IMR-90 (cell line): Measurements from ENCODE around the gene METTL14. TPM values are rescaled to one million over a fixed set of nuclear protein-coding genes. Genes with fewer than 3 reads are reported as not detected.
A peak's percentile ranks its signal among the peaks of the same experiment; 100 is the strongest.

ENCODE experiments used
- ATAC-seq: fragments of 200-7000 bp; cut with Tn5 transposase; 2 replicates; pipeline ENCODE4 v1.9.1; 2020; ENCODE audit warnings: low read depth, mild to moderate bottlenecking, moderate library complexity
- BruUV-seq: library from RNA; stranded (reverse); fragments of 400-500 nt; replicated peaks from 2 replicates; lab custom pipeline; 2021; lab: Mats Ljungman, UMichigan
- CTCF ChIA-PET: fragments of 300-600 bp; formaldehyde crosslinking; extraction: SDS; loops from one replicate; lab custom pipeline; 2021; ENCODE audit warnings: antibody characterized with exemption; lab: Yijun Ruan, JAX
- POLR2A ChIA-PET: fragments of 300-600 bp; sonication (Branson Sonifier 250); formaldehyde crosslinking; loops from one replicate; lab custom pipeline; 2022; ENCODE audit warnings: antibody characterized with exemption; ENCODE audit not compliant: unreplicated experiment; lab: Charles Lee
- DNase-seq: peaks from one replicate; pipeline ENCODE4 v3.0.0; 2013
- H2AFZ ChIP-seq: replicated peaks from 2 replicates; pipeline ENCODE3; 2013; ENCODE audit warnings: low read length, mild to moderate bottlenecking; ENCODE audit not compliant: poor library complexity
- H2AK5ac ChIP-seq: 2 replicates; pipeline ENCODE4 v1.6.1; 2013; ENCODE audit warnings: low read depth, low read length, inconsistent platforms
- H2AK9ac ChIP-seq: replicated peaks from 2 replicates; pipeline ENCODE3; 2013; ENCODE audit warnings: mild to moderate bottlenecking, low read depth, low read length, moderate library complexity; ENCODE audit not compliant: poor library complexity
- H2BK120ac ChIP-seq: 2 replicates; pipeline ENCODE4 v1.6.1; 2013; ENCODE audit warnings: low read depth, low read length, inconsistent platforms
- H2BK15ac ChIP-seq: 3 replicates; pipeline ENCODE4 v1.6.1; 2013; ENCODE audit warnings: low read depth, low read length, inconsistent platforms
- H2BK20ac ChIP-seq: 2 replicates; pipeline ENCODE4 v1.6.1; 2013; ENCODE audit warnings: low read depth, mild to moderate bottlenecking, inconsistent platforms, low read length, moderate library complexity
- H2BK5ac ChIP-seq: 2 replicates; pipeline ENCODE4 v1.6.1; 2013; ENCODE audit warnings: mild to moderate bottlenecking, low read depth, low read length, inconsistent platforms; ENCODE audit not compliant: poor library complexity, severe bottlenecking
- H3K14ac ChIP-seq: replicated peaks from 2 replicates; pipeline ENCODE4 v1.6.1; 2013; ENCODE audit warnings: low read depth, low read length, inconsistent platforms
- H3K18ac ChIP-seq: 2 replicates; pipeline ENCODE4 v1.6.1; 2013; ENCODE audit warnings: low read depth, low read length, control low read depth
- H3K23ac ChIP-seq: 2 replicates; pipeline ENCODE4 v1.6.1; 2013; ENCODE audit warnings: low read depth, low read length, inconsistent platforms
- H3K27ac ChIP-seq: 2 replicates; pipeline ENCODE4 v1.5.1; 2013; ENCODE audit warnings: mild to moderate bottlenecking, control low read depth, low read length; ENCODE audit not compliant: insufficient read depth
- H3K27me3 ChIP-seq: 2 replicates; pipeline ENCODE4 v1.6.1; 2013; ENCODE audit warnings: low read length; ENCODE audit not compliant: control insufficient read depth, insufficient read depth
- H3K36me3 ChIP-seq: 2 replicates; pipeline ENCODE4 v1.6.1; 2013; ENCODE audit warnings: low read length, mixed read lengths; ENCODE audit not compliant: control insufficient read depth, insufficient read depth
- H3K4ac ChIP-seq: 2 replicates; pipeline ENCODE4 v1.6.1; 2013; ENCODE audit warnings: low read depth, low read length, inconsistent platforms
- H3K4me1 ChIP-seq: 2 replicates; pipeline ENCODE4 v1.6.1; 2013; ENCODE audit warnings: low read length, mixed read lengths; ENCODE audit not compliant: control insufficient read depth, insufficient read depth
- H3K4me2 ChIP-seq: 2 replicates; pipeline ENCODE4 v1.6.1; 2013; ENCODE audit warnings: low read depth, mild to moderate bottlenecking, control low read depth, low read length, moderate library complexity
- H3K4me3 ChIP-seq: 2 replicates; pipeline ENCODE4 v1.5.1; 2013; ENCODE audit warnings: low read depth, mild to moderate bottlenecking, control low read depth, low read length, moderate library complexity; ENCODE audit not compliant: insufficient read depth
- H3K56ac ChIP-seq: 2 replicates; pipeline ENCODE4 v1.6.1; 2013; ENCODE audit warnings: low read length, inconsistent platforms; ENCODE audit not compliant: insufficient read depth; ENCODE audit errors: extremely low read depth
- H3K79me1 ChIP-seq, 2 experiments: 2 replicates each; pipeline ENCODE4 v1.6.1; 2013; ENCODE audit warnings: low read length in 2 of 2, inconsistent platforms in 1 of 2, low read depth in 1 of 2
- H3K9ac ChIP-seq: 2 replicates; pipeline ENCODE4 v1.6.1; 2013; ENCODE audit warnings: low read depth, low read length, control low read depth
- H3K9me1 ChIP-seq: 2 replicates; pipeline ENCODE4 v1.6.1; 2013; ENCODE audit warnings: low read length, inconsistent platforms; ENCODE audit not compliant: insufficient read depth
- H3K9me3 ChIP-seq: 2 replicates; pipeline ENCODE4 v1.6.1; 2013; ENCODE audit warnings: low read length; ENCODE audit not compliant: control insufficient read depth, insufficient read depth
- H4K20me1 ChIP-seq: 2 replicates; pipeline ENCODE4 v1.6.1; 2013; ENCODE audit warnings: low read length, inconsistent platforms; ENCODE audit not compliant: insufficient read depth
- H4K5ac ChIP-seq: 2 replicates; pipeline ENCODE4 v1.6.1; 2013; ENCODE audit warnings: mild to moderate bottlenecking, low read depth, low read length, control low read depth
- H4K8ac ChIP-seq, 2 experiments: 2 replicates each; pipeline ENCODE4 v1.6.1; 2013; ENCODE audit warnings: low read depth in 2 of 2, low read length in 2 of 2, control low read depth in 1 of 2, inconsistent platforms in 1 of 2
- H4K91ac ChIP-seq: 2 replicates; pipeline ENCODE4 v1.6.1; 2013; ENCODE audit warnings: low read depth, low read length, inconsistent platforms; ENCODE audit not compliant: insufficient read depth
- NFE2L2 ChIP-seq: fragments of 150-350 bp; IDR thresholded peaks from 2 replicates; pipeline ENCODE4 v1.6.1; 2016; ENCODE audit warnings: low read depth, mild to moderate bottlenecking, low read length
- POLR2A ChIP-seq: IDR thresholded peaks from 2 replicates; pipeline ENCODE4 v1.6.1; 2012; ENCODE audit warnings: mild to moderate bottlenecking, low read depth, low read length
- RAD21 ChIP-seq: IDR thresholded peaks from 2 replicates; pipeline ENCODE4 v1.6.1; 2012; ENCODE audit warnings: low read length, improper control_type of control experiment
- RCOR1 ChIP-seq: IDR thresholded peaks from 2 replicates; pipeline ENCODE4 v1.6.1; 2012; ENCODE audit warnings: mild to moderate bottlenecking, low read length, improper control_type of control experiment; ENCODE audit not compliant: insufficient replicate concordance
- RFX5 ChIP-seq: IDR thresholded peaks from 2 replicates; pipeline ENCODE4 v1.8.0; 2012; ENCODE audit warnings: low read depth, mild to moderate bottlenecking, low read length, moderate library complexity
- WGBS, 2 experiments: methylation state at CpG; one replicate each; pipeline versions ENCODE4 v1.1.5 to v1.1.7; 2013; ENCODE audit warnings: missing lambda C conversion rate in 2 of 2; ENCODE audit not compliant: insufficient read length in 1 of 2; ENCODE audit errors: extremely low coverage in 2 of 2; 5-methylcytosine and 5-hydroxymethylcytosine counted together
- dilution Hi-C: fragments of 300-500 bp; cut with HindIII; formaldehyde crosslinking; loops from one replicate; pipeline ENCODE4 v1.14.3; 2018; ENCODE audit warnings: low sequenced_read_pairs; ENCODE audit not compliant: unreplicated experiment
- in situ Hi-C: fragments of 300-500 bp; cut with MboI; formaldehyde crosslinking; loops from 3 replicates; pipeline ENCODE4 v1.14.3; 2019; ENCODE audit warnings: low sequenced_read_pairs, inconsistent platforms, mixed read lengths
- intact Hi-C: fragments of 100-400 bp; cut with micrococcal nuclease; formaldehyde crosslinking; loops from 2 replicates; pipeline ENCODE4 v1.10.0; 2022
- polyA plus RNA-seq, 3 experiments: library from polyadenylated mRNA; depleted of rRNA; stranded (reverse); fragments of >200 nt; gene quantifications; 2 replicates each; pipeline ENCODE4 v1.2.3, GENCODE V29; 2012; ENCODE audit warnings: low replicate concordance in 1 of 3
- total RNA-seq: library from RNA; depleted of rRNA; stranded (reverse); fragments of >200 nt; gene quantifications from 2 replicates; pipeline ENCODE4 v1.2.3, GENCODE V29; 2012
- TF ChIP-seq, protein P1 (sequence below): fragments of 150-350 bp; IDR thresholded peaks from 2 replicates; pipeline ENCODE4 v1.6.1; 2016; ENCODE audit warnings: low read depth, mild to moderate bottlenecking, low read length, moderate library complexity, borderline replicate concordance

The METTL14 gene
- total and polyA plus RNA-seq, 2 of the 4 experiments (the other 2 are of a cell fraction) = 5.0 to 9.3 TPM

- H3K27me3 ChIP-seq = no peaks in the 10 kb centered on the region
- H3K27ac ChIP-seq = peak overlapping the region; percentile 86; the same call in 1 of the 2 replicates
- peaks cover 33% of the 10 kb centered on the region for H4K20me1 ChIP-seq
- peak overlapping the region in 1 of 2 experiments; percentile 69; a peak in 2 of 4 replicates for H4K8ac ChIP-seq
- peak overlapping the region; percentile 59; the same call in 1 of the 2 replicates for H3K23ac ChIP-seq
- CTCF ChIA-PET = interaction anchor here (0.8 kb wide), 1 partner anchor 16 kb away, joined by 3 read pairs; no protein-coding TSS in a partner anchor
- no peak for ATAC-seq
- H3K9ac ChIP-seq = no peak overlapping the region
- H3K36me3 ChIP-seq = peaks cover 32% of the 10 kb centered on the region
- no peak overlapping the region; the same call in 1 of the 2 replicates for H2AK5ac ChIP-seq
- H4K5ac ChIP-seq = peak overlapping the region; percentile 85
- no peak for DNase-seq
- no peak overlapping the region for H2AFZ ChIP-seq
- dilution Hi-C loops (no loop called here), in situ Hi-C loops (loop anchor here (10.0 kb wide), 1 partner anchor 133 kb away; no protein-coding TSS in a partner anchor), intact Hi-C loops (no loop called here)
- peaks cover 23% of the 10 kb centered on the region for H3K9me1 ChIP-seq
- H3K4me2 ChIP-seq = peak overlapping the region; percentile 42
- peak overlapping the region; percentile 75 for H4K91ac ChIP-seq
- TF ChIP-seq NFE2L2 (no peak), RCOR1 (no peak), RAD21 (no peak), RFX5 (no peak), POLR2A (no peak)
- TF ChIP-seq, protein P1, sequence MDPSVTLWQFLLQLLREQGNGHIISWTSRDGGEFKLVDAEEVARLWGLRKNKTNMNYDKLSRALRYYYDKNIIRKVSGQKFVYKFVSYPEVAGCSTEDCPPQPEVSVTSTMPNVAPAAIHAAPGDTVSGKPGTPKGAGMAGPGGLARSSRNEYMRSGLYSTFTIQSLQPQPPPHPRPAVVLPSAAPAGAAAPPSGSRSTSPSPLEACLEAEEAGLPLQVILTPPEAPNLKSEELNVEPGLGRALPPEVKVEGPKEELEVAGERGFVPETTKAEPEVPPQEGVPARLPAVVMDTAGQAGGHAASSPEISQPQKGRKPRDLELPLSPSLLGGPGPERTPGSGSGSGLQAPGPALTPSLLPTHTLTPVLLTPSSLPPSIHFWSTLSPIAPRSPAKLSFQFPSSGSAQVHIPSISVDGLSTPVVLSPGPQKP = no peak
- H2BK15ac ChIP-seq = peak overlapping the region; percentile 43; the same call in 1 of the 3 replicates
- H2BK20ac ChIP-seq = no peak overlapping the region
- peak overlapping the region; percentile 55; the same call in 1 of the 2 replicates for H3K14ac ChIP-seq
- POLR2A ChIA-PET = no interaction called here
- no TSS peak for BruUV-seq
- H2AK9ac ChIP-seq = no peak overlapping the region
- no CpG with 5 or more reads among the region's 5 CpGs for WGBS, 2 experiments
- H3K9me3 ChIP-seq = no peaks in the 10 kb centered on the region
- H3K4ac ChIP-seq = peak overlapping the region; percentile 54; the same call in 1 of the 2 replicates
- H3K56ac ChIP-seq = no peak overlapping the region
- H3K18ac ChIP-seq = peak overlapping the region; percentile 88
- H3K4me3 ChIP-seq = no peak overlapping the region
- H3K4me1 ChIP-seq = peaks cover 25% of the 10 kb centered on the region
- H3K79me1 ChIP-seq = peaks cover 47 to 62% of the 10 kb centered on the region in 2 experiments
- peak overlapping the region; percentile 45 for H2BK5ac ChIP-seq
- no peak overlapping the region for H2BK120ac ChIP-seq
Measured at GRCh38 chr4:118762155-118762554, 77.0 kb downstream of the METTL14 start.
